HepG2 (cell line): ENCODE measurements around the gene SLAMF9. TPM values are rescaled to one million over a fixed set of nuclear protein-coding genes. Genes with fewer than 3 reads are reported as not detected.

Source experiments
- KDM2A ChIP-seq: sonication (generic); formaldehyde crosslinking; IDR thresholded peaks from 2 replicates; pipeline ENCODE4 v1.4.0; 2020; ENCODE audit warnings: low read depth, missing genetic modification reagents, borderline replicate concordance
- PBX2 ChIP-seq: IDR thresholded peaks from 2 replicates; pipeline ENCODE4 v1.6.1; 2016; ENCODE audit warnings: control low read depth
- SIX4 ChIP-seq: sonication (generic); formaldehyde crosslinking; IDR thresholded peaks from 2 replicates; pipeline ENCODE4 v1.4.0; 2020; ENCODE audit warnings: missing genetic modification reagents
- SNRNP70 ChIP-seq: fragments of 200-400 bp; formaldehyde crosslinking; IDR thresholded peaks from 2 replicates; pipeline ENCODE4 v1.6.1; 2017; ENCODE audit warnings: mild to moderate bottlenecking, low read depth, low read length, moderate library complexity
- STAG1 ChIP-seq: sonication (generic); formaldehyde crosslinking; IDR thresholded peaks from 2 replicates; pipeline ENCODE4 v1.4.0; 2020; ENCODE audit warnings: missing genetic modification reagents
- ZBTB38 ChIP-seq: sonication (generic); formaldehyde crosslinking; IDR thresholded peaks from 2 replicates; pipeline ENCODE4 v1.5.1; 2020; ENCODE audit warnings: mild to moderate bottlenecking, missing genetic modification reagents
- ZBTB42 ChIP-seq: sonication (generic); formaldehyde crosslinking; IDR thresholded peaks from 2 replicates; pipeline ENCODE4 v1.5.0; 2020; ENCODE audit warnings: mild to moderate bottlenecking, missing genetic modification reagents
- ZNF260 ChIP-seq: sonication (generic); formaldehyde crosslinking; IDR thresholded peaks from 2 replicates; pipeline ENCODE4 v1.4.0; 2020; ENCODE audit warnings: missing genetic modification reagents, low read depth, mild to moderate bottlenecking, borderline replicate concordance
- ZNF496 ChIP-seq: sonication (generic); formaldehyde crosslinking; IDR thresholded peaks from 2 replicates; pipeline ENCODE4 v1.8.1; 2023; ENCODE audit warnings: mild to moderate bottlenecking, moderate library complexity, missing genetic modification reagents; ENCODE audit not compliant: insufficient replicate concordance
- ZNF562 ChIP-seq: sonication (generic); formaldehyde crosslinking; IDR thresholded peaks from 2 replicates; pipeline ENCODE4 v1.8.0; 2022; ENCODE audit warnings: missing genetic modification reagents, borderline replicate concordance
- ZNF770 ChIP-seq: sonication (generic); formaldehyde crosslinking; IDR thresholded peaks from 2 replicates; pipeline ENCODE4 v1.5.0; 2020; ENCODE audit warnings: mild to moderate bottlenecking, missing genetic modification reagents
- polyA plus RNA-seq, 8 experiments: library from polyadenylated mRNA; depleted of rRNA in 3 of 8; stranded (reverse) in 7 of 8; unstranded in 1 of 8; fragments of >200 nt; fragmentation: Illumina TruSeq in 4 of 8; extraction: Trizol in 4 of 8; gene quantifications; 2 replicates each; pipeline versions ENCODE4 v1.2.1 to v1.2.3, GENCODE V29; 2011 to 2016; ENCODE audit warnings: low read depth in 4 of 8, missing spikeins in 1 of 8, mixed read lengths in 1 of 8; ENCODE audit not compliant: insufficient read depth in 1 of 8
- total RNA-seq, 5 experiments: library from RNA; depleted of rRNA; stranded (reverse); fragments of >200 nt; fragmentation: Illumina TruSeq; extraction: Trizol; gene quantifications; 2 replicates each; pipeline ENCODE4 v1.2.3, GENCODE V29; 2016; ENCODE audit warnings: low read depth in 1 of 5

The SLAMF9 gene
- total and polyA plus RNA-seq, 2 of the 13 experiments (the other 11 are each of a cell fraction or from before 2014, with no cell fraction given) = 0.82 TPM; not detected in 1

- TF ChIP-seq ZNF496 (CRISPR knock-in tag) (no peak), PBX2 (CRISPR knock-in tag) (no peak), SNRNP70 (no peak), STAG1 (CRISPR knock-in tag) (no peak), ZBTB42 (no peak), KDM2A (CRISPR knock-in tag) (no peak), ZBTB38 (CRISPR knock-in tag) (no peak), ZNF260 (CRISPR knock-in tag) (no peak), SIX4 (CRISPR knock-in tag) (no peak), ZNF562 (CRISPR knock-in tag) (no peak), ZNF770 (CRISPR knock-in tag) (no peak)
Observed at GRCh38 chr1:159959451-159959850, 5.4 kb upstream of the SLAMF9 start (continued).
